GM19099 (cell line): ENCODE results near the gene CPEB4.

Experiments
- POLR2A ChIP-seq: IDR thresholded peaks from 3 replicates; pipeline ENCODE4 v1.6.1; 2011; ENCODE audit warnings: low read depth; ENCODE audit not compliant: insufficient read length; ENCODE audit errors: extremely low read depth

CPEB4 gene

DNA sequence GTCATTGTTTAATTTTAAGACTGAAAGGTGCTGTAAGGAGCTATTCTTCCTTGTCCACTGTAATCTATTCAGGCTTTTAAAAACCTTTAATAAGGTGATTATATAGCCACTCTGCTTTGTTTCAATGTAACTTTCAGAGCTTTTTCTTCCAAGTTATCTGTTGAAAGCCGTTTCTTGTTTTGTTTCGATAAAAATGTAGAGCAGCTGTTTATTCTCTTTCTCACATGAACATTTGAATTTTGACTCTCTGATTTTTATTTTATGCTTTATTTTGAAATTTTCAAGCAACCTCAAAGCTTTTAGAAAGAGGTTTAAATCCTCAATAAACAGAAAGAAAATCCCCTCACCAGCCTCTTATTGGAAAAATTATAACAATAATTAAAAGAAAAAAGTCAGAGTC, 47.2 kb downstream of the CPEB4 start:
- no peak for TF ChIP-seq POLR2A

DNA sequence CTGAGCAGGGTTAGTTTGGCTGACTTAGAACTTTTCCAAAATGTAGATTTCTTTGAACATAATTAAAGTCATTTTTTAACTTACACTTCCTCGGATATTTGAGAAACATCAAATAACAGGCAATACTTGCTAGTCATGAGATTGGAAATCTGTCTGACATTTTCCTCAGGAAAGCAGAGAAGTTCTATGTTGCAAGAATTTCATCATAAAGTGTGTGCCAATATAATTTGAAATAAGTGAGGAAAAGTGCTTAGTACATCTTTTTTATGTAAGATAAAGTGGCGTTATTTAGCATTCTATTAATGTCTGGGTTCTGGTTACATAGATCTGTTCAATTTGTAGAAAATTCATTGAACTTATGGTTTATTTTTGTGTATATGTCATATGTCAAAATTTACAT, 52.1 kb downstream of the CPEB4 start:
- no peak for TF ChIP-seq POLR2A

DNA sequence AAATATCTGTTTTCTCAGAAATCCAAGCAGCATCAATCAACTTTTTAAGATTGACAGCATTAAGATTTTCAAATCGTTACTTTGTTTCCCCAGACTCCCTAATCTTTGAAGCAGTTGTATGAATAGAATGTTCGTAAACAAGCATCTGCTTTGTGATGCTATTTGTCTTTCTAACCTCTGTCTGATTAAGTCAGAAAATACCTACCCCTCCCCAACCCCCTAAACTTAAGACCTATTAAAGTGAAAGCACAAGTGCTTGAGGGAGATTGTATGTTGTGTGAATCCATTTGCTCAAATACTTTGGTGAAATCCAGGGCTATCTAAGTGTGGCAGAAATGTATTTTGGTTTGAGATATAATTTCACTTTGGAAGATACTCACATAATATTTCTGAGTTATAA, 53.0 kb downstream of the CPEB4 start:
- TF ChIP-seq POLR2A: no peak

DNA sequence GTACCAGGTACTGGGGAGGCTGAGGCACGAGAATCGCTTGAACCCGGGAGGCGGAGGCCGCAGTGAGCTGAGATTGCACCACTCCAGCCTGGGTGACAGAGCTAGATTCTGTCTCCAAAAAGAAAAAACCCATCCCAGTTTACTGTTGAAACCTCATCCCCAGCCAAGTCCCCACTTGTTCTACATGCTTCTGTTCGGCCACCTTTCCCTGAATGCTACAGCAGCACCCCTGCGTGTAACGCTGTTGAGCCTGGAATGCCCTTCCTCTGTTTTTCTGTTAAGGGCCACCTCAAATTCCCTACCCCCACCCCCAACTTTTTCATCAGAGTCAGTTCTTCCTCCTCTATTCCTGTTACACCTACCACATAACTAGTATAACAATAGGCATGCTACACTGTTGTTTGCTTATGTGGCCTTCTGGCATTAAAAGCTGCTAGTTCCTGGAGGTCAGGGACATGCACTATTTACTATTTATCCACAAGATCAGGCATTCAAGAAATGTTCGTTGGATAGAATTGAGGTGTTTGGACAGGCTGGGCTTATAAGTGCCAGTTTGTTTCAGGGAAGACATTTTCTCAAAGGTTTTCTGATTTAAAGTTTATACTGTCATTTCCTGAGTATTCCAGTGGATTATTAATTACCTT, 53.7 kb downstream of the CPEB4 start:
- TF ChIP-seq POLR2A: no peak

DNA sequence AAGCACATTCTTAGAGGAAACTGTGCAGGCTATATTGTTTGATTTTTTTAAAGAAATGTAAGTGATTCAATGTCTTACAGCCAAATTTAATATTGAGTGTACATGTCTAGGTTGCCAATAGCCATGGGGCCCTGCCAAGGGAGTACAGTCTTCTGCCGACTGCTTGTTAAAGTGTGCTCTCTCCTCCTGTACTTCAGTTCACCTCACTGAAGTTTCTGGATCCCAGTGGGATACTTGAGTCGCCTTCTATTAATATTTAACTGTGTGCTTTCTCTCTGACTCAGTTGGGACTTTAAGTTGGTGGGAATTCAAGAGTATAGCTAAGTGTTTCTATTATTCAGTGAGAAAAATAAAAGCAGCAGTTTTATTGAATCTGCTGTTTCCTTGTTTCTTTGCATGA, 56.4 kb downstream of the CPEB4 start:
- no peak for TF ChIP-seq POLR2A

DNA sequence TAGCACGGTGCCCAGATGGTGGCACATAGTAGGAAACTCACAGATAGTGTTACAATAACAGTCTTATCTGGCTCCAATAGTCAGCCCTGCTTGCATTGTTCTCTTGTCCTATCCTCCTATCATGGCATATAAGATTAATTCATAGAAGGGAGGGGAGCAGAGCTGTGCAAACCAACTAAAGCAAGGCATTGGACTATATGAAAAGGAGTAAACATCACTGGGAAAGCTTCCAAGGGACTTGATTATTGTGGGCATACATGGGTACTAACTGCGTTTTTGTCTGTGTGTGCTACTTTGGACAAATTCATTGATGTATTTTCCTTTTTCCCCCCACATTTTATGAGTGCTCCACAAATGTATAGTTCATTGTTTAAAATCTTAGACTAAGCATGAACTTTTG, 57.0 kb downstream of the CPEB4 start:
- no peak for TF ChIP-seq POLR2A

DNA sequence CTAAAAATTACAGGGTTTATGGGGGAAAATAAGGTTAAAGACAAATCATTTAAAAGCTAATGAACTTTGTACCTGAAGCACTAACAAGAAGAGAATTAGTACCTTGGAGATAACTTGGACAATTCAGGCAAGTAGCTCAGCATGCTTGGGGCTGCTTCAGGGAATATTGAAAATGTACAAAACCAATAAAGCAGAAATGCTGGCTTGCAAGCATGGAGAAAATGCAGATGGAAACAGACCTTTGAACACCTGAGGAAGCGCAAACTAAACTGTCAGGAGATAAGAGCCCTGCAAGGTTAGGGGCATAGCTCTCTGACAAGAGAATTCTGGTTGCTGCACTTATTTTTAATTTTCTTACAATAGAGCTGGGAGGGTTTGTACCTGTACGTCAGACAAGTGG, 58.2 kb downstream of the CPEB4 start:
- TF ChIP-seq POLR2A: no peak

DNA sequence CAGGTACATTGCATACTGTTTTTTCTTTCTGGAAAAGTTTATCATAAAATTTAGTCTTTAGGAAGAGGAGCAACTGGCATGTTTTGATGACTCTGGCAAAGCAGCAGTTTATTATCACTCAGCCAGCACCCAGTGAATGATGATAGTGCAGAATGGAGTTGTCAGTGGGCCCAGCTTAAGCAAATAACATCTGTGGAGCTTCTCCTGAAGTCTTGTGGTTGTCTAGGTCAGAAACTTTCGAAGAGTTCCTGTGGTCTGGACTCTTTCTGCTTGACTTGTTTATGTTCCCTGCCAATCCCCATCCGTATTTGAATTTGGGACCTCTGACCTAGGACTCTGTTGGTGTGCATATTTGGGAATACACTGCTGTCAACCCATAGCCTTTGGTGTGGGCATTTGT, 62.7 kb downstream of the CPEB4 start:
- no peak for TF ChIP-seq POLR2A

DNA sequence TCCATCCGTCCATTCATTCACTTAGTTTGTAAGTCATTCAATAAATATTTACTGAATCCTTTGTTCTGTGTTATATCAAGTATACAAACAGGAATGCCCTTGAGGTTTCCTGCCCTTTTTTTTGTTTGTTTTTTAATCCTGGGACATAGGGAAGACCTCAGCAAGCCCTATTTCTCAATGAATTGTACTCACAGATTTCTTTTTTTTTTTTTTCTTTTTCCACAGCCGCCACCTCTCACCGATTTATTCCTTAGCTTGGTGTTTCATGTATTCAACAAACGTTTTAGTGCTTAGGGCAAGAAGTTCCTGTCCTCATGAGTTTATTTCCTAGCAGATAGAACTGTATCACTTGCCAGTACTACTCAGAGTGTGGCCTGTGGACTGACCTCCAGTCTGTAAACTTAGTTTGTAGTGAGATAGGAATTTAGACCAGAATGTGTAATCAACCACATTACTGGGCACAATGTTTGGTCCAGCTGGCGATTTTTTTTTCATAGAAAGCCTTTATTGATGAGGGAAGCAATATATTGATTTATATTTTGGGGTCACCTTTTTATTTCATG, 65.5 kb downstream of the CPEB4 start:
- no peak for TF ChIP-seq POLR2A

DNA sequence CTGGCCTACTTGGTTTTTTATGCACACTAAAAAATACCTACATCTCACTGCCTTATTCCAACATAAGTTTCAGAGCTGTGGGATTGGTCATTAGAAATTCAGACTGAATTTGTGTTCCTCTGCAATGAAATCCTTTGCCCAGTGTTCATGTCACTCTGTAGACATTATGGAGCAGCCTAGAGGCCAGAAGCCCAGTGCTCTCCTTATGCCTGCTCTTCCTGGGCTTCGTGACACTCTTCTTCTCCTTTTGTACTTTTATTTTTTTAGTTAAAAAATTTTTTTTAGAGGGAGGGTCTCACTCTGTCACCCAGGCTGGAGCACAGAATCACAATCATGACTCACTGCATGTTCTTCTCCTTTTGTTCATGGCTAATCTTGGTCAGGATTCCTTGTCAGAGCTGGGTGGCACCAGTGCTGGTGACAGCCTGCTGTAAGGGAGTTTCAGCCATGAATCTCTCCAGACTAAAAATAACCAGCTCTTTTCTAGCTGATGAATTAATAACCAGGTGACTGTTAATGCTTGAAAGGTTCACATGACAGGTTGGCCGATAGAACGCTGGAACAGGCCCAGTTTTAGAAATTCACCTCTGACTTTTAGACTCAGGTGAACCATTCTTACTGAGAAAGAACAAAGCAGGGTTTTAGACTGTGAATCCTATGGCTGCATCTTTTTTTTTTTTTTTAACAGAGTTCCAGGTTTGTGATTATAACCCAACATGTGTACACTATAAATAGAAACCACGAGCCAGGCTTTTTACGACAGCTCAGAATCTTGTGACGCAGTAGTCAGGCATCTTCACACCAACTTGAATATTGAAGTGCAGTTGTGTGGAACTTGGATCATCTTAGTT, 66.7 kb downstream of the CPEB4 start:
- peak; percentile 24 for TF ChIP-seq POLR2A

DNA sequence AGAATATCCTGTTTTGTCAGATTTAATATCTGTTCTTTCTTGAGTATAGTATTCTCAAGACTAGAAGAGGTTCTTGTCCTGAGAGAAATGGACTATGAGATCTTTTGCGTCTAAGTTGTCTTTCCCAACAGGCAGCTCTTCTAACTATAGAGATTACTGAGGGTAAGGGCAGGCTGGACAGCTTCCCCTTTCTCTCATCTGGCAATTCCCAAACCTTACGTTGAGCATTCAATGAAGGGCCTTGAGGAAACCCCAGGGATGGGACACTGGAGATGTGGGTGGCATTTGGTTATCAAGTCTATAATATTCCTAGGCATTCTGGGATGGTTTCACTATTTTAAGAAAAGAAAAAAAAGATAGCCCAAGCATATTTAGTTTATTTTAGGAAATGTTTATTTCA, 72.8 kb downstream of the CPEB4 start:
- TF ChIP-seq POLR2A: no peak

DNA sequence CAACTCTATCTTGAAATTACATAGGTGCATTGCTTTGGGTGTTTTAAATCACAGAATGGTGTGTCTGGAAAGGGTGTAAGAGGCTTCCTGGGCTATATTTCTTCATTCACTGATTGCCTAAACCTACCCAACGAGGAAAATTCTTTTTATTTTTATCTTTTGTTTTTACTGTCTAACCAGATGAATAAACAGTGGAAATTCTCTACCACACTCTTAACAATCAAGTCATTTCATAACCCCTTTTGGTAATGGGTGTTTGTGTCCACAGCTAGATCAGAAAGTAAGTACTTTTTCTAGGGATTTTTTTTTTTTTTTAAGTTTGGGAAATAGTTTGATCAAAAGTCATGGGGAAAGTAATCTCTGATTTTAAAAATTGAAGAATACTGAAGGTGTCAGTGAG, 73.3 kb downstream of the CPEB4 start:
- TF ChIP-seq POLR2A: no peak

DNA sequence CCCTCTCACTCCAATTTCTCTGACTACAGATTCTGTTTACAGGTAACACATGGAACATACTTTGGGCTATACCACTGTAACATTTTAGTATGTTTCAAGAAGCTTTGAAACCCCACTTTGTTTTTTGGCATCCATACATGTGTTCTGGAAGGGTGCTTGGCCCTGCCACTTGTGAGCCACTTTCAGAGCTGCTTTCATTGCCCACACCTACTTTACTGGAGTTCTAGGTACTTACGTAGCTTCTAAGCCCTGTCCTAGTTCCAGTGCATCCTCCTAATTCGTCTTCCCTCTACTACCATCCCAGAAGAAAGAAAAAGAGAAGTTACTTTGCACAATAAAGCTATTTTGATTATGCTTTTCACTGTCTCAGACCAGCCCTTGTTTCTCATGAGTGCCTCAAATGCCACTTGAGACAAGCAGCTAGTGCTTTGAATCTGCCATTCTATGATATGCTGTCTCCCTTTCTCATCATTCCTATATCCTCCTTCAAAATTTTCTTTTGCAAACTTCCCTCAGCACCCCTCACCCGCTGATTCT, 74.4 kb downstream of the CPEB4 start:
- TF ChIP-seq POLR2A: no peak

DNA sequence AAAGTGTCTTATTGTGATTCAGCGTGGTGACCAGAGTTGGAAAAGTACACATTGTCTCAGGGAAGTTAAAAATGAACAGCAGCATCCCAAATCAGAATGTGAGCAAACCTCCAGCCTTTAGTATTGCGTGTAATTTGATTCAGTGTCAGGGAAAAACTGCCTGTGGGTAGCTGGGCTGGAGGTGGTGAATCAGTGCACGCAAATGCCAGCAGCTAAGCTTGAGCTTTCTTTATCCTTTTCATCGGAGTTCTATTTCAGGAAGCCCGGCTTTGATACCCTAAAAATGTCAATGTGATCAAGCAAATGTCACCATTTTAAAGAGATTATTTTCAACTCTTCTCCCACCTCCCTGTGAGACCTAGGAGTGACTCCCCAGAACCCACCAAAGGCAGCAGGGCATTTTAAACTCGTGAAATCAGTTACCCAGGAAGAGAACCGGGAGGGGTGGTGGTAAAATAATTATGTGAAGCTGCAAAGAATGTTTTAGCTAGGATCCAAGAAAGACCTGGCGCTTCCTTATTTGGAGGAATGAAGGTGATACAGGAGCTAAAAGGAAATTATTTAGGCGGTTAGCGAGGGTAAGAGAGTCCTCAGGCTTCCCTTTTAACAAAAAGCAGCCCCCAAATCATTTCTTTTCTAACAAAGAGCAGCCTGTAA, 75.2 kb downstream of the CPEB4 start:
- no peak for TF ChIP-seq POLR2A

DNA sequence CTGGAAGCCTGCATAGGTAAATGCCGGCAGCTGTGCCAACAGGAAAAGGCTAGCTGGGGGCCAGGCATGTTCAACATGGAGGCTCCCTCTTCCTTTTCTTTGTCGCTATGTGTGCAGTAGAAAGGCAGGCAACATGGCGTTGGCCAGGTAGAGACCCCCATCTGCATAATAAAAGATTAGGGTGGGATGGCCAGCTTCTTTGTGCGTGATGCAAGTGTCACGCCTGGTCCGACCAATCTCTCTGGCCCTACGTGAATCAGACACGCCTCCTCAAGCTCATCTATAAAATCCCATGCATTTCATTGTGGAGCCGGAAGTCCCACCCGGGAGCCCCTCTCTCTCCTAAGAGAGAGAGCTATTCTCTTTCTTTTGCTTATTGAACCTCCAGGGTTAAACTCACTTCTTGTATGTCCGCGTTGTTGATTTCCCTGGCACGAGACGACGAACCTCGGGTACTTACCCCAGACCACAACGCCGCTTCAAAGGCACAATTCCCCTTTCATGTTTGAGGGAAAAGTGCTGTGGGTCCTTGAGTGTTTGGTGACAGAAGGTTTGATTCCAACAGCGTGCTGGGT, 75.8 kb downstream of the CPEB4 start:
- TF ChIP-seq POLR2A: no peak
